Measurements from ENCODE around the gene LETMD1.
"Not testable (repeated sequence)": the region's sequence is repeated elsewhere in the genome, so short reads cannot be mapped to it uniquely, and the experiment has no call there.

The LETMD1 gene

GRCh38 chr12:51047655-51048540, at the start of gene LETMD1:
Gene LETMD1, plus strand, starts transcription at chr12:51048327. Its CDS starts 30 bp downstream, at chr12:51048357.
- peak; percentile 94 for DNase-seq (ENCODE audit: low spot score)

DNA sequence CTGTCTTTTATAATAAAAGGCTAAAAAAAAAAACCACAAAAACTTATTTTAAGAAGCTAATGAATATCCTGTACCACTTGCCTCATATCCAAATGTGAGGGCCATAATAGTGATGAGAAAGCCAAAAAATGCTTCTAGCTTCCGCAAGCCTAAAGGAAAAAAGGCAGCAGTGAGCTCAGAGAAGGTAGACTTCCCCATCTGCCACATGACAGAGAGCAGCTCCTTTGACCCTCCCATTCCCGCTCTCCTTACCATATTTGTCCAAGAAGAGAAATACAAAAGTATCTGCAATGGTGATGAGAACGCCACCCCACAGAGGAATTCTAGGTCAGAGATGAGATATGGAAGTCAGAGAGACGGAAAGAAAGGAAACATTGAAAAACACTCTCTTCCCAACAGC, 49.0 kb upstream of the LETMD1 start:
- no peak for DNase-seq (ENCODE audit: low spot score)

DNA sequence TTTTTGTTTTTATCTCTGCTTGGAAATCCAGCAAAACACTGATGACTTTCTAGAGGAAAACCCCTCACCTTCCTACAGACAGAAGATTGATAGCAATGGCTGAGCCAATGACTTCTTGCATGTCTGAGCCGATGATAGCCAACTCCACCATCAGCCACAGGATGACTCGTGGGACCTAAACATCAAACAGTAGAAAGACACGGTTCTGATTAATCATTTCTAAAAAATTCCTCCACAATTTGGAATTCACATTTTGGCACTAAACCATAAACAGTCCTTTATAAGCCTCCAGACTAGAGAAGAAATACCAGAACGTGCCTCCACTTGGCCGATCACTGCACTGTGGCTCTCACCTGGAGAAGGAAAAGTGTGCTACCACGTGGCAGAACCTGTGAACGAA, 47.9 kb upstream of the LETMD1 start:
- DNase-seq (ENCODE audit: low spot score), result no peak

GRCh38 chr12:51001799-51002198, 46.3 kb upstream of the LETMD1 start:
- no peak for DNase-seq (ENCODE audit: low spot score)

DNA sequence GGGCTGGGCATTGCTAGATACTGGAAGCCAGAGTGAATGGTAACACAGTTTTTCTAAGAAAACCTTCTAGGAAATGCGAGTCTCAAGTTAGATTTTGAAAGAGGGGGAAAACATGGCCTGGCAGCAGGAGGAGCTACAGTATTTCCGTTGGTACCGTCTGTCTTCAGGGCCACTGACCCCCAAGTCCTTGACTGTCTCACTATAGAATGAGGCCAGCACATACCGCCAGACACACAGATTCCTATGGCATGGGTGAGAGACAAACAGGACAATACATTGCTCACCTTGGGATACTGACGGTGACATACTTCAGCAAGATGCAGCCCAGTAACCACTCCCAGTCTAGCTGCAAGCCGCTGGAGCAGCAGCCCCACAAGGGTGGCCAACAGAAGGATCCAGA, 43.6 kb upstream of the LETMD1 start:
- DNase-seq (ENCODE audit: low spot score), result no peak

- no peak for DNase-seq (ENCODE audit: low spot score)
Observed at GRCh38 chr12:51005030-51005429, 43.1 kb upstream of the LETMD1 start.

DNA sequence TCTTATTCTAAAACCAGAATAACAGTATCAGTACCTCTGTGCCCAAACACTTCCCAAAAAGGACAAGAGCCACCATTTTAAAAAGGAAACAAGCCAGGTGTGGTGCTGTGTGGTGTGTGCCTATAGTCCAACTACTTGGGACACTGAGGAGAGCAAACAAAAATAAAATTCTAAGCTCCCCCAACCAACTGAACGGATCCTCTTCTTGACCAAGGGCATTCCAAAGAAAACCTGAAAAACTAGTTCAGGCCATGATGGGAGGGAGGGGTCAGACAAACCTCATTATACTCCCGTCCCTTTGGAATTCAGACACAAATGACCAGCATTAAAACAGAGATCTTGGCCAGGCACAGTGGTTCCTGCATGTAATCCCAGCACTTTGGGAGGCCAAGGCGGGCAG, 42.5 kb upstream of the LETMD1 start:
- DNase-seq (ENCODE audit: low spot score), result no peak

DNA sequence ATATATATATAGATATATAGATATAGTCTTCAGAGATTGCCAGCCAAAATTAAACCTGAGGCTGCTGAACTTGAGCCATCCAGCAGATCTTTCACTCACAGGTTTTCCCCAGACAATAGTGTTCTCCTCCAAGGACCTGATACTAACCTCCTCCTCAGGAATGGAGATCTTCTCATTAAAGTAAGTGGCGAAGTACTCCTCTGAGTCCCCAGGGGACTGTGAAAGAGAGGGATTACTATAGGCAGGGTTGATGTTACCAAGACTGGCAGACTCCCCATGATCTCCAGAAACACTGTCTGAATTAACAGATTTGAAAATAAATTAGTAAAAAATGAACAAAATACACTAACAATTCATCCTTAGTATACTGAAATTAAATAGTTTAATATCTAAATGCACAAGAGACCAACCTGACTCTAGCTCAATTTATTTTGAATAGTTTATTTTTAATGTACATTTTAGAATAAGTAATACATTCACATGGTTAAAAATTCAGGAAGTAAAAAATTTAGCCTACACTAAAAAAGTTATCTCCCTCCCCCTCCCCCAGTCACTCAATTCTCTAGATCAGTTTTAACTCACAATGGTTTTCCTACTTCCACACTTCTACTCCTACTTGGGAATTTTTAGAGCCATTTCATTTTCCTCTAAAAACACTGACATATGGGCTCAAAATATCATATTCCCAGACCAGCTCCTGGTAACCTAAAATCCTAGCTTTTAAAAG, 39.6 kb upstream of the LETMD1 start:
- DNase-seq (ENCODE audit: low spot score), result no peak

- DNase-seq (ENCODE audit: low spot score), result peak; percentile 50
Observed at GRCh38 chr12:51009056-51009440, 39.1 kb upstream of the LETMD1 start.

GRCh38 chr12:51011955-51012354, 36.2 kb upstream of the LETMD1 start:
- DNase-seq (ENCODE audit: low spot score), result no peak

GRCh38 chr12:51012570-51013236, 35.4 kb upstream of the LETMD1 start:
- DNase-seq (ENCODE audit: low spot score), result peak; percentile 10

DNA sequence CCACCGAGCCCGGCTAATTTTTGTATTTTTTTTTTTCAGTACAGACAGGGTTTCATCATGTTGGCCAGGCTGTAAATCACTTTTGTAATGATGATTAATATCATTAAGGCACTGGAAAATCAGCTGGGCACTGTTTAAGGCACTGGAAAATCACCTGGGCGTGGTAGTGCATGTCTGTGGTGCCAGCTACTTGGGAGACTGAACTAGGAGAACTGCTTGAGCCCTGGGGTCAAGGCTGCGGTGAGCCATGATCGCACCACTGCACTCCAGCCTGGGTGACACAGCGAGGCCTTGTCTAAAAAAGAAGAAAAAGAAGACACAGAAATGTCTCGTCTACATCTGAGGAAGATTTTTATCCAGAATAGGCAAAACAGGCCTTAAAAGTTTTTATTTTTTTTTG, 34.7 kb upstream of the LETMD1 start:
- no peak for DNase-seq (ENCODE audit: low spot score)

DNA sequence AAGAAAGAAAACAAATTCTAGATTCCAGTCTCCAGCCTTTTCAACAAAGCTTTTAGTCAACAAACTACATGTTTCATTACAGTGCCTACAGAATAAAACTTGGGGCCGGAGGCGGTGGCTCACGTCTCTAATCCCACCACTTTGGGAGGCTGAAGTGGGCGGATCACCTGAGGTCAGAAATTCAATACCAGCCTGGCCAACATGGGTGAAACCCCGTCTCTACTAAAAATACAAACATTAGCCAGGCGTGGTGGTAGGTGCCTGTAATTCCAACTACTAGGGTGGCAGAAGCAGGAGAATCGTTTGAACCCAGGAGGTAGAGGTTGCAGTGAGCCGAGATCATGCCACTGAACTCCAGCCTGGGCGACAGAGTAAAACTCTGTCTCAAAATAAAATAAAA, 33.7 kb upstream of the LETMD1 start:
- not testable (repeated sequence) for DNase-seq (ENCODE audit: low spot score)

- no peak for DNase-seq (ENCODE audit: low spot score)
Observed at GRCh38 chr12:51017452-51017851, 30.7 kb upstream of the LETMD1 start.

DNA sequence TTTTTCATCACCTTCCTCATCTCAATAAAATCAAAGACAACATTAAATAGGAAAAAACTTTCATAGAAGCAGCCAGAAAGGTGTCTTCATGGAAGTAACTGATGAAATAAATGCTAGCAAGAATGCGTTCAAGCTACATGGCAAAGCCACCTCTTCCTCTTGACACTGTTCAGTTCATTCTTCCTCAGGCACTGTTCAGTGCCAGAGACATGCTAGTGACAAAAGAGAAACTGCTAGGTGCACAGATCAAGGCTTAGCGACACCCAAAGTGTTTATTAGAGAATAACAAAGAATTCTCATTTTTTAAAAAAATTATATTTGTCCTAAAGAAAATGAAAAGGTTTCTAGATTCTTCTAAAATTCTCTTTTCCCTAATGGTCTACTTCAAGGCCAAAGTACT, 29.2 kb upstream of the LETMD1 start:
- DNase-seq (ENCODE audit: low spot score), result no peak

GRCh38 chr12:51019927-51020326, 28.2 kb upstream of the LETMD1 start:
- DNase-seq (ENCODE audit: low spot score), result no peak

DNA sequence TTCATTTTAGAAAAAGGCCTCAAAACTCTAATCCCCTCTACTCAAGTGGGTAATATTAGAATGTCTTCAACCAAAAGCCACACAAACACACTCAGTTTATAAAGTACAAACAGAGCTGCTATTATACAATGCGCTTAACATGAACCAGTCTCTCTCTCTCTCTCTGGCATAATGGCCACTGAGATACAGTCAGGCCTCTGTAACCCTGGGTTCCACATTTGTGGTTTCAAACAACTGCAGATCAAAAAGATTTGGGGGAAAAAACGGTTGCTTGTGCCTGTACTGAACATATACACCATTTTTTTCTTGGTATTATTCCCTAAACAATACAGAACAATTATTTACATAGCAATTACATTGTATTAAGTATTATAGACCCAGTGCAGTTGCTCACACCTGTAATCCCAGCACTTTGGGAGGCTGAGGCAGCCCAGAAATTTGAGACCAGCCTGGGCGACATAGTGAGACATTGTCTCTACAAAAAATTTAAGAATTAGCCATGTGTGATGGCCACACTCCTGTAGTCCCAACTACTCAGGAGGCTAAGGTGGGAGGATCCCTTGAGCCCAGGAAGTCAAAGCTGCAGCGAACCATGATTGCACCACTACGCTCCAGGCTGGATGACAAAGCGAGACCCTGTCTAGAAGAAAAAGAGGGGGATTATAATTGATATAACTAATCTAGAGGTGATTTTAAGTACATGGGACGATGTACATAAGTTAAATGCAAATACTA, 27.5 kb upstream of the LETMD1 start:
- DNase-seq (ENCODE audit: low spot score), result no peak

- DNase-seq (ENCODE audit: low spot score), result no peak
Observed at GRCh38 chr12:51021694-51022093, 26.4 kb upstream of the LETMD1 start.

DNA sequence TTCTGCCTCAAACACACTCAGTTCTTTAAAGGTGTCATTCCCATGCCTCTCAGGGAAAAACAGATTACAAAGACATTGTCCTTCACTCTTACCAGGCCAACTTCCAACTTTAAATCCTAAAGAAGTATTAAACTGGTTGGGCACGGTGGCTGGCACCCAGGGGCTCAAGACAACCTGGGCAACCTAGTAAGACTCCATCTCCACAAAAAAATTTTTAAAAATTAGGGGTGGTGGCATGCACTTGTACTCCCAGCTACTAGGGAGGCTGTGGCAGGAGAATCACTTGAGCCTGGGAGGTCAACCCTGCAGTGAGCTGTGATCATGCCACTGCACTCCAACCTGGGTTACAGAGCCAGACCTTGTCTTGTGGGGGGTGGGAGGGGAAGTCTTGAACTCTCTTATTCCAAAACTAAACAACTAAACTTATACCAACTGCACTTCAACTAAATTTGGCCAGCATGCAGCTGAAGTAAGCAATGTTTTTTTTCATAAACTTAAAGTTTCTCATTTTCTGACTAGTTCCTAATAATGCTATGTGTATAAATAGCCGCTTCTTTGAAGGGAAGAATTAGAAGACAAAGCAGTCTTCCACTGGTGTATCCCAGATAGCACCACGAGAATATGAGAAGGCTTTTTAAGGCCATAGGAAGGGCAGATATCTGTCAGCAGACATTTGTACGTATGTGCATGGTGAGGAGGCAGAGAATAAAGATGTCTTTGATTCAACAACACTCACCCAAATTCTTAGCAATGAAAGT, 24.3 kb upstream of the LETMD1 start:
- DNase-seq (ENCODE audit: low spot score), result no peak

- DNase-seq (ENCODE audit: low spot score), result no peak
Observed at GRCh38 chr12:51025338-51025835, 22.7 kb upstream of the LETMD1 start.
